NCI-H2107 treated with DMSO at 0.1 percent for 48 hours (cell line): Measurements from ENCODE around the gene ESPNL.

Experiments used
- DNase-seq: peaks from one replicate; lab custom pipeline; 2025; ENCODE audit not compliant: unreplicated experiment; lab: John Stamatoyannopoulos, UW

Gene ESPNL

GRCh38 chr2:238157506-238158017 is 57.4 kb downstream of the ESPNL start:
- no peak for DNase-seq

- no peak for DNase-seq
Observed at GRCh38 chr2:238158018-238158508, 57.9 kb downstream of the ESPNL start.

DNA sequence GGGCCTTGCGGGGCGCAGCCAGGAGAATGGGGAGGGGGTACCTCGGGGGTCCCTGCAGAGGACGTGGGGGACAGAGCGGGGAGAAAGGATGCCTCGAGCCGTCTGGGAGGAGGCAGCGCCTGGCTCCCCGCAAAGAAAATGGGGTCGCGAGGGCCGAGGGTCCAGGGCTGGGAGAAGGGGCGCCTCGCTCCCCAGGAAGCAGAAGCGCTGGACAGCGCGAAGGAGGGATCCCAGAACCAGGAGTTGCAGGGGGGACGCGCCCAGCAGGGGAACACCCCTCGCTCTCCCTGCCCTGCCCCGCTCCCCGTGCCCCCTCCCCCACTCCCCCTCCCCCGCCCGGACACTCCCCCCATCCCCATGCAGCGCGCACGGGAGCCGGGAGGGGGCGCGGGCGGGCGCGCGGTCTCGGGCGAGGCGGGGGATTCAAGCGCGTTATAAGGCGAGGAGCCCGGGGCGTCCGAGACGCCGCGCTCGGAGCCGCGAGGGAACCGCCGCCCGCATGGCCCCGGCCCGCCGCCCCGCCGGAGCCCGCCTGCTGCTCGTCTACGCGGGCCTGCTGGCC is 58.5 kb downstream of the ESPNL start, which contains the start of gene ERFE:
Gene ERFE, plus strand, starts transcription at position 462 of the 562 bp plus-strand sequence. Its CDS starts 38 bp downstream, at position 500.
- DNase-seq = no peak

GRCh38 chr2:238159071-238159539 is 59.0 kb downstream of the ESPNL start:
- DNase-seq = no peak

- DNase-seq = no peak
Observed at GRCh38 chr2:238159661-238160205, 59.6 kb downstream of the ESPNL start.

DNA sequence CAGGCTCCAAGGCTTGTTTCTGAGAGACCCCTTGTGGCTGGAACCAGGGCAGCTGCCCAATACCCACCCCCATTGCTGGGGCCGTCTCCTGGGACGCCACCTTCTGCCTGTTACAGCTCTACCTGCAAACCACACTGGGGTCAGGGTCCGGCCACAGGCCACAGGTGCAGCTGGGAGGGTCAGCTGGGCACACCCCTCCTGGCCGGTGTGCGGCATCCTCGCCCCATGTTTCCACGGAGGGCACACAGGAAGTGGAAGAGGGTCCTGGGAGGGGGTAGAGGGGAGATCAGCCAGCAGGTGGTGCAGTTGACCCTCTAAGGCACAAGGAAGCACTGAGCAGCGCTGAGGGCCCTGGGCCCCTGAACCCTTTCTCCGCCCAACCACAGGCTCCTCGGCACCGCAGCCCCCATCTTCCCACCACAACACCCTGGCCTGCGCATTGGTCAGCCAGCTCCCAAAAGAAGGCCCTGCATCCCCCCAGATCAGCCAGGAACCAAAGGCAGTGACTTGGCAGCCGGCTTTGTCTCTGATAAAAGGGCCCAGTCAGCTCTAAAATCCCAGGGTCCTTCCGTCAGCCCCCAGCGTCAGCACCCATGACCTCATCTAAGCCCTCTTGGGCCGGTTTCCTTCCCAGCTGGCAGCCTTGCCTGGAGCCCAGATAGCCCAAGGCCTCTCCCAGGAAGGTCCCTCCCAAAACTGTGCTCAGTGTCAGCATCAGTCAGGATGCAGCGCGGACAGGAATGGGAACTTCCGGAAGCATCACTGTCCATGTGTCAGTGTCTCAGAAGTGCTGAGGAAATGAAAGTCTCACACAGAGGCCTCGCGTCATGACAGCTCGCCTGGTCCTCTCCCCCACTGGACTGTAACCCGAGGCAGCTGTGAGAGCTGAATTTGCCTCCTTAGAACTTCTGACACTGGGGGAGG is 60.3 kb downstream of the ESPNL start:
- DNase-seq = no peak

GRCh38 chr2:238161291-238162051 is 61.3 kb downstream of the ESPNL start:
- no peak for DNase-seq

- DNase-seq = no peak
Observed at GRCh38 chr2:238162251-238162845, 62.2 kb downstream of the ESPNL start.

DNA sequence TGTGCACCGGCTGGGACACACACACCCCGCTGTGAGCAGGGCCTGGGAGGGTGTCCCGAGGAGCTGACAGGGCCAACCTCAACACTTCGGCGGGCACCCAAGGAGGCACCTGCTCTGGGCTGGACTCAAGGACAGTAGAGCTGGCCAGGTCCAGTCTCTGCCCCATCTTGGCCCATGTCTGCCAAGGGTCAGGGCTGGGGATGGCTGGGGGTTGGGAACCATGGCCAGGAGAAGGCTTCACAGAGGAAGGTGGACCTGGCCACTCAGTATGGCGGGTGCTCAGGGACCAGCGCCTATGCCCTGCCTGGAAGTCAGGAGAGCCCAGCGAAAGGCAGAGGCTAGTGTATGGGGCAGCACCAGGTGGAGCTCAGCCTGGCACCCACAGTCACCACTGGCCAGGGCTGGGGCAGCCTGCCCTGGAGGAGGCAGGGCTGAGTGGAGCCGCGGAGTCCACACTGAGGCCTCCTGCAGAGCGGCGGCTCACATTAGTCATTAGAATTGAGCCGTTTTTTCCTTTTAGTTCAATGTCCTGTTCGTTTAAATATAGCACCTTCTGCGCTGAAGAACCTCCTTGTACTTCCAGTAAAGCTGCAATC is 62.8 kb downstream of the ESPNL start:
- DNase-seq = no peak

GRCh38 chr2:238163481-238164198 is 63.5 kb downstream of the ESPNL start:
- DNase-seq = no peak

DNA sequence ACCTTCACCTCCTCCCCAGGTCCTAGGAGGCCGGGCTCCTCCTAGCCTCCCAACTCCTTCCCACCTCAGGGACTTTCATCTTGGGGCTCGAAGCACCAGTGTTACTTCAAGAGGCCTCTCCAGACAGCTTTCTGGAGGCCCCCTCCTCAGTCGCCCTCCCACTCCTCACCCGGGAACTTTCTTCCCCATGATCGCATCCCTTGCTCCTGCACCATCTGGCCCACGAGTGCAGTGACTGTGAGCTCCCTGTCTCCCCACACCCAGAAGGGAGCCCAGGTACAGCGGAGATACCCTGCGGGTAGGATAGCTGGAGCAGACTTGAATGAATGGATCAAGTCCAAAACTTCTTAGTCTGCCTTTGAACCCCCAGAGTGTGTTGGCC is 64.8 kb downstream of the ESPNL start:
- no peak for DNase-seq

DNA sequence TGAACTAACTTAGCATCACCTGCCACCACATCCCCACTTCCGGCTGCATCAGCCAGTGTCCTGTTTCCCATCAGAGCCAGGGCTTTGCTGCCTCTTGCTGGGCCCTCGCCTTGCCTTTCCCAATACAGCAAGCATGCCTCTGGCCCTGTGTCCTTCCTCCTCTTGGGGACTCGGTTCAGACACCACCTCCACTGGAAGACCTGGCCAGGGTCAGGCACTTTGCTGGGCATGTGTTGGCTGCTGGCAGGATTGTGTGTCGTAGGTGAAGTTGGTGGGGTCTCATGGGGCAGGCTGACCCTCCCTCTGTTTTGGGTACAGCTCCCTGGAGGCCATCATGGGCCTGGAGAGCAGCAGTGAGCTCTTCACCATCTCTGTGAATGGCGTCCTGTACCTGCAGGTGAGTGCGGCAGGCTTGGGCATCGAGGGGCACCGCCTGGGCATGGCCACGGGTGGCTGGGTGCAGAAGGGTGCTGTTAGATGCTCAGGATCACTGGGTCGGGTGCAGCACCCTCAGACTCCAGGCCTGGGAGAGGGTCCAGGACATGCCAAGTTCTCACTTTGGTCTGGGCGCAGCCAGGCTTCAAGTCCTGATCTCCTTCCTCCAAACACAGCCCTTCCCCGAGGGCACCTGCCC is 65.3 kb downstream of the ESPNL start:
- no peak for DNase-seq

DNA sequence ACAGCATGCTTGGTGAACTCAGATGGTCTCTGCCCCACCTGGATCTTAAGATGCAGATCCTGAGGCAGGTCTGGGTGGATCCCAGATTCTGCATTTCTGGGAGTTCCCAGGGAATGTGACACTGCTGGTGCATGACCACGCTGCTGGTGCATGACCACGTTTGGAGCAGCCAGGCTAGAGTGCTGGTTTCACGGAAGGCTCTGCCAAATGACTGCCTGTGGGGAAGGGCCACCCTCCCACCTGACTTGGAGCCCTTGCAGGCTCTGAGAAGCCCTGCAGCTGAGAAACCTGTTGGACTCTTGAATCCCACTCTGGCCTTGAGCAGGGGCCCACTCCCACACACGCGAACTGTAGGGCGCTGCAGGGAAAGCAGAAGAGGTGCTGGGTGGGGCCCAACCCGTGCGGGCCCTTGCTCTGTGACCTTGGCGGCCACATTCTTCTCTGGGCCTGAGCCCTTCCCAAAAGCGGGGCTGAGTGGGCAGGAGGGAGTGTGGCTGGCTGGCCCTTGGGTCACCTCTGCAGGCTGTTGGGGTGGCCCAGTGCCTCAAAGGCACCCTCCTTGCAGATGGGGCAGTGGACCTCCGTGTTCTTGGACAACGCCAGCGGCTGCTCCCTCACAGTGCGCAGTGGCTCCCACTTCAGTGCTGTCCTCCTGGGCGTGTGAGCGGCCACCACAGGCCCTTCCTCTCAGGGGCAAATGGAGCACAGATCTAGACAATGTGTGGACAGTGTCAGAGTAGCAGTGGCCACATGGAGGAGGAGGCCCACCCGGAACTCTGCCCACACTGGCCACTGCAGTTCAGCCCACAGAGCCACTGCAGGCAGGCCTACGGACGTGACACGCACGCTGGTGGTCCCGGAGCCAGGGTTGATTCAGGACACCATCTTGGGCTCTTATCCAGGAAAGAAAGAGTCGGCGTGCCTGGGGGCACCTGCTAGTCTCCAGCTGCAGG is 66.5 kb downstream of the ESPNL start:
- DNase-seq = no peak

DNA sequence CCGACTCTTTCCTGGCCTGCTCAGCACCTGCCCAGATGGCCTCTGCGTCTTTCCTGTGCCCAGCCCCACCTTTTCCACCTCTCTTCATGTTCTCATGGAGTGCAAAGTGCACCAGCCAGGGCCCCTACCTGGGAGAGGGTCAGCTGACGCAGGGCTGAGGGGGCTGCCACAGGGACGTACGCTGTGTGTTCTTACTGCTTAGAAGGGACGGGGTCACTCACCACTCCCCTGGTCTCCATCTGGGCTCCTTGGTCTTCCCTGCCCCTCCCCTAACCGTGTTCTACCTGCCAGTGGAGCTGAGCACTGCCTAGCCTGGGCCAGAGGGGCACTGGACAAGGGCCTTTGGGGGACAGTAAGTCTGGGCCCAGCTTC is 67.2 kb downstream of the ESPNL start:
- DNase-seq = no peak

- DNase-seq = no peak
Observed at GRCh38 chr2:238167761-238168160, 67.6 kb downstream of the ESPNL start.

- no peak for DNase-seq
Observed at GRCh38 chr2:238168196-238169047, 68.3 kb downstream of the ESPNL start.
